HEK293 (cell line): Measurements from ENCODE around the gene ADIG.

ENCODE experiments used
- GFI1B ChIP-seq: fragments of 450-650 bp; formaldehyde crosslinking; IDR thresholded peaks from 2 replicates; pipeline ENCODE4 v1.5.1; 2016; ENCODE audit warnings: missing biosample characterization, missing genetic modification characterization
- PATZ1 ChIP-seq: fragments of 450-650 bp; formaldehyde crosslinking; IDR thresholded peaks from 2 replicates; pipeline ENCODE4 v1.5.1; 2016; ENCODE audit warnings: missing biosample characterization, missing genetic modification characterization
- ZFP3 ChIP-seq: fragments of 450-650 bp; formaldehyde crosslinking; IDR thresholded peaks from 2 replicates; pipeline ENCODE4 v1.5.1; 2016; ENCODE audit warnings: low read depth, missing biosample characterization, missing genetic modification characterization
- ZNF398 ChIP-seq: fragments of 450-650 bp; formaldehyde crosslinking; IDR thresholded peaks from 2 replicates; pipeline ENCODE4 v1.5.1; 2017; ENCODE audit warnings: missing biosample characterization, missing genetic modification characterization

GRCh38 chr20:38559764-38560163 is 21.2 kb upstream of the ADIG start:
- TF ChIP-seq PATZ1 (tag by site-specific recombination), result no peak
- TF ChIP-seq GFI1B (tag by site-specific recombination), result no peak
- no peak for TF ChIP-seq ZNF398 (tag by site-specific recombination)
- TF ChIP-seq ZFP3 (tag by site-specific recombination), result no peak
